HEK293 (cell line): ENCODE measurements around the gene CLPTM1.
A peak's percentile ranks its signal among the peaks of the same experiment; 100 is the strongest.

Experiments used
- HIC1 ChIP-seq: fragments of 450-650 bp; formaldehyde crosslinking; IDR thresholded peaks from 2 replicates; pipeline ENCODE4 v1.5.1; 2016; ENCODE audit warnings: missing biosample characterization, missing genetic modification characterization
- KLF17 ChIP-seq: fragments of 450-650 bp; formaldehyde crosslinking; IDR thresholded peaks from 2 replicates; pipeline ENCODE4 v1.5.1; 2016; ENCODE audit warnings: missing biosample characterization, missing genetic modification characterization
- KLF8 ChIP-seq: fragments of 450-650 bp; formaldehyde crosslinking; IDR thresholded peaks from 2 replicates; pipeline ENCODE4 v1.5.1; 2016; ENCODE audit warnings: missing biosample characterization, missing genetic modification characterization
- SCRT1 ChIP-seq: fragments of 450-650 bp; formaldehyde crosslinking; IDR thresholded peaks from 2 replicates; pipeline ENCODE4 v1.5.1; 2016; ENCODE audit warnings: missing biosample characterization, missing genetic modification characterization, borderline replicate concordance
- SCRT2 ChIP-seq: fragments of 450-650 bp; formaldehyde crosslinking; IDR thresholded peaks from 2 replicates; pipeline ENCODE4 v1.5.1; 2016; ENCODE audit warnings: missing biosample characterization, missing genetic modification characterization
- SP7 ChIP-seq: fragments of 450-650 bp; formaldehyde crosslinking; IDR thresholded peaks from 2 replicates; pipeline ENCODE4 v1.5.1; 2016; ENCODE audit warnings: missing biosample characterization, missing genetic modification characterization
- YY1 ChIP-seq: fragments of 450-650 bp; formaldehyde crosslinking; IDR thresholded peaks from 2 replicates; pipeline ENCODE4 v1.5.1; 2018; ENCODE audit warnings: missing biosample characterization, missing genetic modification characterization
- ZBTB1 ChIP-seq: fragments of 450-650 bp; formaldehyde crosslinking; IDR thresholded peaks from 2 replicates; pipeline ENCODE4 v1.5.1; 2016; ENCODE audit warnings: missing biosample characterization, missing genetic modification characterization
- ZBTB10 ChIP-seq: fragments of 450-650 bp; formaldehyde crosslinking; IDR thresholded peaks from 2 replicates; pipeline ENCODE4 v1.5.1; 2016; ENCODE audit warnings: missing biosample characterization, missing genetic modification characterization
- ZBTB20 ChIP-seq: fragments of 450-650 bp; formaldehyde crosslinking; IDR thresholded peaks from 2 replicates; pipeline ENCODE4 v1.5.1; 2016; ENCODE audit warnings: missing biosample characterization, missing genetic modification characterization
- ZBTB8A ChIP-seq: fragments of 450-650 bp; formaldehyde crosslinking; IDR thresholded peaks from 2 replicates; pipeline ENCODE4 v1.5.1; 2016; ENCODE audit warnings: missing biosample characterization, missing genetic modification characterization
- ZFP37 ChIP-seq: fragments of 450-650 bp; formaldehyde crosslinking; IDR thresholded peaks from 2 replicates; pipeline ENCODE4 v1.5.1; 2016; ENCODE audit warnings: missing biosample characterization, missing genetic modification characterization
- ZNF18 ChIP-seq: fragments of 450-650 bp; formaldehyde crosslinking; IDR thresholded peaks from 2 replicates; pipeline ENCODE4 v1.5.1; 2016; ENCODE audit warnings: missing biosample characterization, missing genetic modification characterization
- ZNF2 ChIP-seq: fragments of 450-650 bp; formaldehyde crosslinking; IDR thresholded peaks from 2 replicates; pipeline ENCODE4 v1.5.1; 2016; ENCODE audit warnings: missing biosample characterization, missing genetic modification characterization
- ZNF24 ChIP-seq: fragments of 450-650 bp; formaldehyde crosslinking; IDR thresholded peaks from 2 replicates; pipeline ENCODE4 v1.5.1; 2016; ENCODE audit warnings: missing biosample characterization, missing genetic modification characterization
- ZNF26 ChIP-seq: fragments of 450-650 bp; formaldehyde crosslinking; IDR thresholded peaks from 2 replicates; pipeline ENCODE4 v1.5.1; 2016; ENCODE audit warnings: missing biosample characterization, missing genetic modification characterization
- ZNF274 ChIP-seq, 2 experiments: fragments of 200-500 bp in 1 of 2; fragments of 450-650 bp in 1 of 2; sonication (Bioruptor generic) in 1 of 2; formaldehyde crosslinking in 1 of 2; IDR thresholded peaks; 2 replicates each; pipeline versions ENCODE4 v1.5.1 to v1.6.1; 2014 to 2016; ENCODE audit warnings: borderline replicate concordance in 1 of 2, inconsistent platforms in 1 of 2, low read length in 1 of 2, missing biosample characterization in 1 of 2, missing genetic modification characterization in 1 of 2
- ZNF394 ChIP-seq: fragments of 450-650 bp; formaldehyde crosslinking; IDR thresholded peaks from 2 replicates; pipeline ENCODE4 v1.5.1; 2016; ENCODE audit warnings: missing biosample characterization, missing genetic modification characterization, mild to moderate bottlenecking, moderate library complexity, borderline replicate concordance
- ZNF426 ChIP-seq: fragments of 450-650 bp; formaldehyde crosslinking; IDR thresholded peaks from 2 replicates; pipeline ENCODE4 v1.5.1; 2017; ENCODE audit warnings: missing biosample characterization, missing genetic modification characterization, mild to moderate bottlenecking, inconsistent platforms, moderate library complexity
- ZNF510 ChIP-seq: fragments of 450-650 bp; formaldehyde crosslinking; IDR thresholded peaks from 2 replicates; pipeline ENCODE4 v1.5.1; 2018; ENCODE audit warnings: mild to moderate bottlenecking, missing genetic modification characterization, missing biosample characterization; ENCODE audit not compliant: insufficient replicate concordance
- ZNF514 ChIP-seq: fragments of 450-650 bp; formaldehyde crosslinking; IDR thresholded peaks from 2 replicates; pipeline ENCODE4 v1.5.1; 2016; ENCODE audit warnings: missing biosample characterization, missing genetic modification characterization
- ZNF580 ChIP-seq: fragments of 450-650 bp; formaldehyde crosslinking; IDR thresholded peaks from 2 replicates; pipeline ENCODE4 v1.5.1; 2016; ENCODE audit warnings: missing biosample characterization, missing genetic modification characterization
- ZNF621 ChIP-seq: fragments of 450-650 bp; formaldehyde crosslinking; IDR thresholded peaks from 2 replicates; pipeline ENCODE4 v1.5.1; 2017; ENCODE audit warnings: missing biosample characterization, missing genetic modification characterization
- ZNF777 ChIP-seq: fragments of 450-650 bp; formaldehyde crosslinking; IDR thresholded peaks from 2 replicates; pipeline ENCODE4 v1.5.1; 2017; ENCODE audit warnings: missing biosample characterization, missing genetic modification characterization, borderline replicate concordance
- ZSCAN23 ChIP-seq: fragments of 450-650 bp; formaldehyde crosslinking; IDR thresholded peaks from 2 replicates; pipeline ENCODE4 v1.5.1; 2016; ENCODE audit warnings: missing biosample characterization, missing genetic modification characterization
- TF ChIP-seq, protein P1 (sequence below): fragments of 450-650 bp; formaldehyde crosslinking; IDR thresholded peaks from 2 replicates; pipeline ENCODE4 v1.5.1; 2016; ENCODE audit warnings: missing biosample characterization, missing genetic modification characterization, low read depth

Gene CLPTM1

GRCh38 chr19:45038931-45039893 is 84.0 kb downstream of the CLPTM1 start, which contains the start of gene CLASRP (continued):
- TF ChIP-seq ZBTB10 (tag by site-specific recombination) (no peak), ZBTB1 (no peak), ZNF580 (peak; percentile 38; the same call in 1 of the 2 replicates), SP7 (peak; percentile 65), ZNF26 (tag by site-specific recombination) (no peak), ZNF24 (peak; percentile 40; the same call in 1 of the 2 replicates), SCRT2 (tag by site-specific recombination) (no peak), KLF17 (peak; percentile 43; the same call in 1 of the 2 replicates), ZNF426 (no peak), ZNF514 (tag by site-specific recombination) (no peak), ZNF621 (tag by site-specific recombination) (no peak), ZBTB8A (no peak), ZNF394 (tag by site-specific recombination) (peak; percentile 87), KLF8 (tag by site-specific recombination) (0 out of 2 replicates have a peak, but pooled peaks have one; percentile 55), ZBTB20 (tag by site-specific recombination) (peak; percentile 75), ZNF18 (tag by site-specific recombination) (no peak), ZNF777 (tag by site-specific recombination) (no peak), ZFP37 (tag by site-specific recombination) (peak; percentile 74; the same call in 1 of the 2 replicates), ZSCAN23 (tag by site-specific recombination) (0 out of 2 replicates have a peak, but pooled peaks have one; percentile 17), ZNF274 (IDR thresholded peaks at IDR 0.05; ENCODE audit: low read length) (no peak), ZNF274 (tag by site-specific recombination; IDR thresholded peaks at IDR 0.05; ENCODE audit: borderline replicate concordance) (no peak), ZNF510 (tag by site-specific recombination) (no peak), YY1 (no peak; the same call in 1 of the 2 replicates), SCRT1 (tag by site-specific recombination) (no peak), HIC1 (tag by site-specific recombination) (no peak), ZNF2 (0 out of 2 replicates have a peak, but pooled peaks have one; percentile 32)
- TF ChIP-seq, protein P1, sequence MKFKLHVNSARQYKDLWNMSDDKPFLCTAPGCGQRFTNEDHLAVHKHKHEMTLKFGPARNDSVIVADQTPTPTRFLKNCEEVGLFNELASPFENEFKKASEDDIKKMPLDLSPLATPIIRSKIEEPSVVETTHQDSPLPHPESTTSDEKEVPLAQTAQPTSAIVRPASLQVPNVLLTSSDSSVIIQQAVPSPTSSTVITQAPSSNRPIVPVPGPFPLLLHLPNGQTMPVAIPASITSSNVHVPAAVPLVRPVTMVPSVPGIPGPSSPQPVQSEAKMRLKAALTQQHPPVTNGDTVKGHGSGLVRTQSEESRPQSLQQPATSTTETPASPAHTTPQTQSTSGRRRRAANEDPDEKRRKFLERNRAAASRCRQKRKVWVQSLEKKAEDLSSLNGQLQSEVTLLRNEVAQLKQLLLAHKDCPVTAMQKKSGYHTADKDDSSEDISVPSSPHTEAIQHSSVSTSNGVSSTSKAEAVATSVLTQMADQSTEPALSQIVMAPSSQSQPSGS (tag by site-specific recombination): no peak
